Measurements from ENCODE around the gene RNF225.

- TF ChIP-seq CTCF (IDR thresholded peaks at IDR 0.05) = no peak
- no peak for TF ChIP-seq EZH2 (IDR thresholded peaks at IDR 0.05; ENCODE audit: borderline replicate concordance, insufficient read depth, low read depth, low read length, poor library complexity, severe bottlenecking)
Measured at GRCh38 chr19:58374200-58374599, 21.3 kb upstream of the RNF225 start.

Data from B cell (primary cell).